NCI-H446 treated with DMSO at 0.1 percent for 48 hours (cell line): ENCODE measurements around the gene MYO9A.
"Not testable (repeated sequence)": the region's sequence is repeated elsewhere in the genome, so short reads cannot be mapped to it uniquely, and the experiment has no call there.

Source experiments
- DNase-seq: peaks from one replicate; lab custom pipeline; 2025; lab: John Stamatoyannopoulos, UW

Gene MYO9A

GRCh38 chr15:71874245-71874644 is 243.7 kb downstream of the MYO9A start:
- no peak for DNase-seq

- DNase-seq, result not testable (repeated sequence)
These were observed 259.7 kb downstream of the MYO9A start for GRCh38 chr15:71858232-71858631.

DNA sequence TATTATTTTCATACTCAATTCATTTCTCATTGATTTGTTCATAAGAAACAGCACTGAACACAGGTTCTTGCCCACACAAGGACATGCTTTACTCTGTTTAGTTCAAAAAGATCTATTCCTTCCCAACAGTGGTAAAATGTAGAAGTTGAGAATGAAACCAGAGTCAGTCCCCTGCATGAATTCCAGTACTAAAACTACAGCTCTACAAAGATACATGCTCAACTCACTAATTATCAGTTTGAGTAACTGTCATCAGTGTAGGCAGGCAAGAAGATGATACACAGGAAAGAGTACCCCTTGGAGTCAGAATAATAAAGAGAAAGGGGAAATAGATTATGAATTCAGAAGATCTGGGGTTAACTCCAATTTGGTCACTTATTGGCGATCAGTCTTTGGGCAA is 264.4 kb downstream of the MYO9A start:
- DNase-seq, result no peak

GRCh38 chr15:71844916-71845315 is 273.0 kb downstream of the MYO9A start:
- no peak for DNase-seq

DNA sequence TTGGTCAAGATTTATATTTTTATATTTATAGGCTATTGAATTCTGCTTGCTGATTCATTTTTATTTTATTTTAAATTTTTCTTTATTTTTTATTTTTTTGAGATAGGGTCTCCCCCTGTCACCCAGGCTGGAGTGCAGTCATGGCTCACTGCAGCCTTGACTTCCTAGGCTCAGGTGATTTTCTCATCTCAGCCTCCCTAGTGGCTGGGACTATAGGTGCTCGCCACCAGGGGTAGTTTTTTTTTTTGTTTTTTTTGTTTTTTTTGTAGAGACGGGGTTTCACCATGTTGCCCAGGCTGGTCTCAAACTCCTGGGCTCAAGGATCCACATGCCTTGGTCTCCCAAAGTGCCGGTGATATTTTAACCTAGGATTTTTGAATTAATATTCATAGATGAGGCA is 276.4 kb downstream of the MYO9A start:
- no peak for DNase-seq

GRCh38 chr15:71830981-71831380 is 287.0 kb downstream of the MYO9A start:
- no peak for DNase-seq

- DNase-seq, result no peak
These were observed 291.8 kb downstream of the MYO9A start for GRCh38 chr15:71826196-71826595.

DNA sequence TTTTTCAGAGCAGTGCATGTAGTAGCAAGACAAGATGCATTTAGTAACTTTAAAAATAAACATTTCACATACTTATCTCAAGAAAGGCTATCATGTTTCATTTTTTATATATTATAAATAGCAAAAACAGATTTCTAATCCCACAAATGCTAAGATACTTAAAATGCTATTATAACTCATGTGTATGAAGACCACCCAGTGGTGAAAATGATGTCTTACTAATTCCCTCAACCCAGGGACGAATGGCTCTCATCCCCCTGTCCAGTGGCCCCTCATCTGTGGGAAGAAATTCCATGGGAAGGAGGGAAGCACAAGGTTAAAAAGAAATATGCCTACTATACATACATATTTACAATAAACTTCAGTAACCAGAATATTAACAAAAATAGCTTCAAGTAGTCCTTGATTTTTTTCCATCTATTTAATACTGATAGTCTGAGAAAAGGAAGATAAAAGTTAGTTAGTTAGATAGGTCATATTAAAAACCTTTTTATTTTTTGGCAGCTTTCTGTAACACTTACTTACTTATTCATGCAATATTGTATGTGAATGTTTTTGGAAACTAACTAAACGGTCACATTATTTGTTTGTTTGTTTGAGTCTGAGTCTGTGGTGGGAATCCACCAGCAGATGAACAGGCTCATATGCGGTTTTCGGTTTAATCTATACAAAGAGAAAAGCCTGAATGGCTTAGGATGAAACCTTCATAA is 292.8 kb downstream of the MYO9A start:
- no peak for DNase-seq

GRCh38 chr15:71823801-71824200 is 294.1 kb downstream of the MYO9A start:
- no peak for DNase-seq

DNA sequence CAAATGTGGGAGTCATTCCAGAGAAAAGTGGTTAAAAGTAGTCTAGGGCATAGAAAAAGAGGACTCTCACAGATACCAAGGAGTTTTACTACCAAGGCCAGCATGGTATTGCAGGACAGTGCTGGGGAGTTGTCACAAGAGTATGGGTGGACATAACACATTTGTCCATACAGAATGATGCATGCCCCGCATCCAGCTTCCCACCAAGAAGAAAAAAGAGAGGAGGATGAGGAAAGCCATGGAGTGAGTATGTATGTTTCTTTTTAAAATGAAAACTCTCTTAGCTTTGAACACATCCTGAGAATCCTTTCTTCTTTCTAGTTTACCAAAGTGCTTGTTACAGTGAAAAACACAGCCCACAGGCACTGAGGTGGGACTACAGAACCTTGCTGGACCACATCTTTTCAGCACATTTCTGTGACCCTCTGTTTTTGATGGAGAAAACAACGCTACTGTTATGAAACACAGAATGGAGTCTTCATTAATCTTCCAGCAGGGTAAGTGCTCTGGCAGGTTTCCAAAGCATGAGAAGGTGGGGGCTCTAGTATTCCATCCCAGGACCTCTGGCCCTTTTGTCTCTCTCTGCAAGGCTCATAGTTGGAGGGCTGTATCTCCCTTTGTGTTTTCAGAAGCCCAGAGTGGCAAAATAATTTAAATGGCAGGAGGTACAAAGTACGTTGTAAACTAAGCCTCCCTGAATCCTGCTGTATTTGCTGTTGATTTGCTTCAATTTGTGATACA is 294.9 kb downstream of the MYO9A start:
- DNase-seq, result no peak

DNA sequence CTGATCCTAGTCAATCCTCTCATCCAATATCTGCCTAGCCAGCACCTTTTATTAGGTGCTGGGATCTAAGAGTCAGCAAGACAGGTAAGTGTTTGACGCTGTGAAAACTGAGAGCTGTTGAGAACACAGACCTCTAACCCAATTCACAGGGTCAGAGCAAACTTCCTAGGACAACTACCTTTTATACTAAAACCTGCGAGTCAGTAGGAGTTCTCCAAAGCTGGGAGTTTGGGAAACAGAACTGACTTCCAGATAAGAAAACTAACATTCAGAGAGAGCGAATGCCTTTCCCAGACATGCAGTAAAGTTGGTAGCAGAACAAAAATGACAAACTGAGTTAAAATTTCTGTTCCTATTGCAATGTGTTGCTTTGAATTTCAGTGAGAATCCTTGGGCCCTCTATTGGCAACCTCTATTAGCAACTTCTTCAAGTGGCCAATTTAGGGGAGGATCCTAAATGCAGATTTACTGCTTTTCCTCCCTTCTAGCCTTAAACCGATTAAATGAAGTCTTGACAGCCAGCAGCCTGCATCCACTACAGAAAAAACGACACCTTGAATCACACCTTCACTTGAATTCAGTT is 296.3 kb downstream of the MYO9A start:
- no peak for DNase-seq

DNA sequence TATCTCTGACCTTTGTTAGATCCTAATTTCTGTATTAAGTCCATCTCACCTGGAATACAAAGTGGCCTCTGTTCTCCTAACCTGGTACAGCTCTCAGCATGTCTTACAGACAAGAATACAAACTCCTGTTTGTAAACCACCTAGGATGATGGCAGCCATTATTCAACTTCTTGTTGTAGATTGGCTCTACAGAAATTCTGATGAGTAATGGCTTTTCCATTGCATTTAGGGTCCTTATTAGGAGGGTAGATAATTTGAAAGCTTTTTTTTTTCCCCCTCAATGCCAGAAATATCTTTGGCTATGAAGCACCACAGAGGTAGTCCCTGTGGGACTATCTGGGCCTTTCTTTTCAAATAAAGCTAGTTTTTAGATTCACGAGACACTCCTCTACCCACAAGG is 297.8 kb downstream of the MYO9A start:
- no peak for DNase-seq

- DNase-seq, result no peak
These were observed 300.6 kb downstream of the MYO9A start for GRCh38 chr15:71817351-71817750.

DNA sequence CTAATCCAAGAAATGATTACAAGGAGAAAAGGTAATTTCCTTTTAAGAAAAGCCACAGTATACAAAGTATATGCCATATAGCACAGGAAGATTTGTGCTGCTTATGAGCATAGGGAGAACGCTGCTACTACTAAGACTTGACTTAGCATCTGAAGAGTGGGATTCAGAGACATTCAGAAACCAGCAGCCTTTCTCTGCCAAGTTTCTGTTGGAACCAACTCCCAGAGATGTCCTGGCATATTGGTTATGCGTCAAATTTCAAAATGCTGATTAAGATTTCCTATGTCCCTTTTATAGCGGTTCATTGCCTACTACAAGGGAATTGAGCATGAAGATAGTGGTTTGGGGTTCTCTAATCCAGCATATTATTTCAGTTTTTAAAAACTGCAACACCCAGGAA is 302.6 kb downstream of the MYO9A start:
- no peak for DNase-seq

GRCh38 chr15:71813723-71814470 is 304.1 kb downstream of the MYO9A start:
- no peak for DNase-seq

GRCh38 chr15:71812966-71813722 is 304.8 kb downstream of the MYO9A start:
- no peak for DNase-seq

DNA sequence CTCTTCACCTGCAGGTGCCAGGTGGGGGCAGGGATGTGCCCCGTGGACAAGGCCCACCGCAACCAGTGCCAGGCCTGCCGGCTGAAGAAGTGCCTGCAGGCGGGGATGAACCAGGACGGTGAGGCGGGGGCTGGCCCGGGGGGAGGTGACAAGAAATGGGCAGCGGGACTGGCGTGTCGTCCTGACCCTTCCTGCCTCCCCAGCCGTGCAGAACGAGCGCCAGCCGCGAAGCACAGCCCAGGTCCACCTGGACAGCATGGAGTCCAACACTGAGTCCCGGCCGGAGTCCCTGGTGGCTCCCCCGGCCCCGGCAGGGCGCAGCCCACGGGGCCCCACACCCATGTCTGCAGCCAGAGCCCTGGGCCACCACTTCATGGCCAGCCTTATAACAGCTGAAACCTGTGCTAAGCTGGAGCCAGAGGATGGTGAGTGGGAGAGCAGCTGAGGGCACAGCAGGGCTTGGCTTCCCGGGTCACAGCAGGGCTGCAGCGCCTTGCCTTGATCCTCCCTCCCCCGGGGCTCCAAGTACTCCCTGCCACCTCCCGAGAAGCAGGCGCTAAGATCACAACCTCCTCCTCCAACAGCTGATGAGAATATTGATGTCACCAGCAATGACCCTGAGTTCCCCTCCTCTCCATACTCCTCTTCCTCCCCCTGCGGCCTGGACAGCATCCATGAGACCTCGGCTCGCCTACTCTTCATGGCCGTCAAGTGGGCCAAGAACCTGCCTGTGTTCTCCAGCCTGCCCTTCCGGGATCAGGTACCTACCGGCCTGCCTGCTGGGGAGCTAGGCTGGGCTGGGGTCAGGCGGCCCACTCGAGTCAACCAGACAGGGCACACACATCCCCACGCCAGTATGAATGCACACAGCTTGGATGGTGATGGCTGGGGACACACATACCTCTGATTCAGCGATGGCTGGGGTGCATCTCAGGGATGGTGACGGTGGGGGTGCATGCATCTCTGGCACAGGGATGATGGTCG is 305.9 kb downstream of the MYO9A start:
- DNase-seq, result no peak

DNA sequence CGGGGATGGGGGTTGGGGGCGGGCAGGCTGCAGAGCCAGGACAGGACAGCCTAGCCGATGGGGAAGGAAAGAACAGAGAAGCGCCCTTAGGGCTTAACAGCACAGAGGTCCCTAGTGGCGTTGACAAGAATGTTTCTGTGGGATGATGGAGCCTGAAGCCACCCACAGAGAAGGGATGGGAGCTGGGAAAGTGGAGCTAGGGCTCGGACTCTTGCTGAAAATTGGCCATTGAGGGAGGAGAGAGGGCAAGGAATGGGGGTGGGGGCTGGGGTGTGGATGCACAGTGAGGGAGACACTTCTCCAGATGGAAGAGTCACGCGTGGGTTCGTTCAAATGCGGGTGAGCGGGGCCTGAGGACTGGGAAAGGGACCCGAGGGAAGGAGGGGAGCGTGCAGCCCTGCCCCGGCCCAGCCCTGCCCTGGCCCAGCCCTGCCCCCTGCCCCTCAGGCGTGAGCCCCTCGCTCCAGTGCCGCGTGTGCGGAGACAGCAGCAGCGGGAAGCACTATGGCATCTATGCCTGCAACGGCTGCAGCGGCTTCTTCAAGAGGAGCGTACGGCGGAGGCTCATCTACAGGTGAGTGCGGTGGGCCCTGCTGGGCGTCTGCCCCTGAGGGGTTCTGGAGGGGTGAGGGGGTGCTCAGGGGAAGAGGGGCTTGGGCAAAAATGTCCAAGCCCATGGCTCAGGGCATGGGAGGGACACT is 306.8 kb downstream of the MYO9A start:
- DNase-seq, result no peak

GRCh38 chr15:71810256-71811035 is 307.5 kb downstream of the MYO9A start, which contains the start of gene NR2E3:
NR2E3 (plus strand) TSS chr15:71810554; CDS start chr15:71810744, 190 bp downstream.
- DNase-seq, result no peak
